H9 (cell line): ENCODE results near the gene RAB3B. TPM values are rescaled to one million over a fixed set of nuclear protein-coding genes. Genes with fewer than 3 reads are reported as not detected.

Experiments used
- DNase-seq: peaks from one replicate; pipeline ENCODE4 v3.0.0-alpha.2; 2017
- H2AFZ ChIP-seq: one replicate; pipeline ENCODE4 v1.6.1; 2013; ENCODE audit warnings: mild to moderate bottlenecking, low read length, control low read depth, moderate library complexity
- H2AK5ac ChIP-seq: 2 replicates; pipeline ENCODE4 v1.6.1; 2013; ENCODE audit warnings: low read length, control low read depth, mixed read lengths; ENCODE audit not compliant: insufficient read length
- H2BK120ac ChIP-seq: one replicate; pipeline ENCODE4 v1.6.1; 2013; ENCODE audit warnings: low read depth, mild to moderate bottlenecking, low read length, control low read depth, inconsistent platforms; ENCODE audit not compliant: poor library complexity, severe bottlenecking
- H2BK12ac ChIP-seq: 2 replicates; pipeline ENCODE4 v1.6.1; 2013; ENCODE audit warnings: low read length, control low read depth, mixed read lengths, low read depth; ENCODE audit not compliant: insufficient read length
- H2BK15ac ChIP-seq: 2 replicates; pipeline ENCODE4 v1.6.1; 2013; ENCODE audit warnings: low read depth, low read length, control low read depth
- H2BK20ac ChIP-seq: one replicate; pipeline ENCODE4 v1.6.1; 2013; ENCODE audit warnings: low read depth, mild to moderate bottlenecking, low read length, control low read depth, inconsistent platforms; ENCODE audit not compliant: poor library complexity, severe bottlenecking
- H2BK5ac ChIP-seq: 2 replicates; pipeline ENCODE4 v1.6.1; 2013; ENCODE audit warnings: low read length, control low read depth, mixed read lengths; ENCODE audit not compliant: insufficient read length
- H3K14ac ChIP-seq: 2 replicates; pipeline ENCODE4 v1.6.1; 2013; ENCODE audit warnings: low read length, control low read depth; ENCODE audit not compliant: insufficient read depth
- H3K18ac ChIP-seq: 2 replicates; pipeline ENCODE4 v1.6.1; 2013; ENCODE audit warnings: low read depth, mild to moderate bottlenecking, mixed read lengths, low read length, control low read depth; ENCODE audit not compliant: insufficient read length
- H3K23ac ChIP-seq: 2 replicates; pipeline ENCODE4 v1.6.1; 2013; ENCODE audit warnings: low read length, control low read depth, mixed read lengths, low read depth; ENCODE audit not compliant: insufficient read length
- H3K23me2 ChIP-seq: 2 replicates; pipeline ENCODE4 v1.6.1; 2013; ENCODE audit warnings: low read depth, mild to moderate bottlenecking, mixed read lengths, low read length, control low read depth; ENCODE audit not compliant: insufficient read length, poor library complexity, severe bottlenecking
- H3K27ac ChIP-seq: 2 replicates; pipeline ENCODE4 v1.5.1; 2013; ENCODE audit warnings: low read length, control low read depth, mixed read lengths, low read depth; ENCODE audit not compliant: insufficient read length
- H3K27me3 ChIP-seq: 2 replicates; pipeline ENCODE4 v1.6.1; 2013; ENCODE audit warnings: low read length, control low read depth, inconsistent platforms; ENCODE audit not compliant: insufficient read depth
- H3K4ac ChIP-seq: 2 replicates; pipeline ENCODE4 v1.6.1; 2013; ENCODE audit warnings: low read depth, mild to moderate bottlenecking, control low read depth, inconsistent platforms, low read length, moderate library complexity
- H3K4me1 ChIP-seq: 2 replicates; pipeline ENCODE4 v1.6.1; 2013; ENCODE audit warnings: low read length, control low read depth, inconsistent platforms; ENCODE audit not compliant: insufficient read depth
- H3K4me2 ChIP-seq: 2 replicates; pipeline ENCODE4 v1.6.1; 2013; ENCODE audit warnings: low read length, control low read depth, mixed read lengths; ENCODE audit not compliant: insufficient read length, insufficient read depth
- H3K56ac ChIP-seq: 2 replicates; pipeline ENCODE4 v1.6.1; 2013; ENCODE audit warnings: low read depth, mild to moderate bottlenecking, mixed read lengths, low read length, control low read depth; ENCODE audit not compliant: insufficient read length
- H3K79me1 ChIP-seq: 2 replicates; pipeline ENCODE4 v1.6.1; 2013; ENCODE audit warnings: low read depth, mild to moderate bottlenecking, moderate library complexity, low read length, control low read depth, inconsistent platforms; ENCODE audit not compliant: insufficient read depth, poor library complexity, severe bottlenecking
- H3K79me2 ChIP-seq: 2 replicates; pipeline ENCODE4 v1.6.1; 2013; ENCODE audit warnings: low read length, control low read depth, inconsistent platforms; ENCODE audit not compliant: insufficient read depth
- H3K9ac ChIP-seq: 2 replicates; pipeline ENCODE4 v1.6.1; 2013; ENCODE audit warnings: low read length, control low read depth, mixed read lengths; ENCODE audit not compliant: insufficient read length; ENCODE audit errors: extremely low read depth
- H3K9me3 ChIP-seq: one replicate; pipeline ENCODE4 v1.6.1; 2013; ENCODE audit warnings: low read depth, low read length, inconsistent platforms; ENCODE audit not compliant: control insufficient read depth
- H3T11ph ChIP-seq: one replicate; pipeline ENCODE4 v1.6.1; 2013; ENCODE audit warnings: mild to moderate bottlenecking, low read length, control low read depth, inconsistent platforms
- H4K20me1 ChIP-seq: one replicate; pipeline ENCODE4 v1.6.1; 2013; ENCODE audit not compliant: control insufficient read depth, insufficient read length, insufficient read depth
- H4K5ac ChIP-seq: 2 replicates; pipeline ENCODE4 v1.6.1; 2013; ENCODE audit warnings: low read depth, mild to moderate bottlenecking, mixed read lengths, low read length, control low read depth; ENCODE audit not compliant: insufficient read length
- H4K8ac ChIP-seq: replicated peaks from 2 replicates; pipeline ENCODE4 v1.6.1; 2013; ENCODE audit warnings: low read length, control low read depth, mixed read lengths, low read depth; ENCODE audit not compliant: insufficient read length
- H4K91ac ChIP-seq: 2 replicates; pipeline ENCODE4 v1.6.1; 2013; ENCODE audit warnings: low read depth, mild to moderate bottlenecking, moderate library complexity, mixed read lengths, low read length, control low read depth; ENCODE audit not compliant: insufficient read length
- H3K27ac Mint-ChIP-seq, 3 experiments: 2 replicates in 2 of 3; 3 replicates in 1 of 3; pipeline ENCODE4 v1.8.0; 2020 to 2021; ENCODE audit warnings: mixed read lengths in 3 of 3, mild to moderate bottlenecking in 1 of 3, moderate library complexity in 1 of 3
- H3K27me3 Mint-ChIP-seq: 2 replicates; pipeline ENCODE4 v1.8.0; 2021; ENCODE audit warnings: low read depth, mild to moderate bottlenecking, moderate library complexity, mixed read lengths
- H3K36me3 Mint-ChIP-seq, 3 experiments: 2 replicates in 2 of 3; 3 replicates in 1 of 3; pipeline ENCODE4 v1.8.0; 2020 to 2021; ENCODE audit warnings: low read depth in 3 of 3, mixed read lengths in 3 of 3; ENCODE audit not compliant: insufficient read depth in 1 of 3
- H3K4me1 Mint-ChIP-seq, 2 experiments: 2 replicates each; pipeline ENCODE4 v1.8.0; 2020; ENCODE audit warnings: mixed read lengths in 2 of 2
- H3K4me3 Mint-ChIP-seq, 2 experiments: 2 replicates in 1 of 2; 3 replicates in 1 of 2; pipeline ENCODE4 v1.8.0; 2020 to 2021; ENCODE audit warnings: mild to moderate bottlenecking in 2 of 2, mixed read lengths in 2 of 2, moderate library complexity in 1 of 2
- H3K9me3 Mint-ChIP-seq, 2 experiments: 2 replicates in 1 of 2; 3 replicates in 1 of 2; pipeline ENCODE4 v1.8.0; 2020; ENCODE audit warnings: mild to moderate bottlenecking in 2 of 2, mixed read lengths in 2 of 2, moderate library complexity in 1 of 2
- WGBS: extraction: QIAGEN DNeasy Blood & Tissue Kit; methylation state at CpG from one replicate; pipeline ENCODE4 v1.1.7; 2013; ENCODE audit warnings: missing lambda C conversion rate, low lambda C conversion rate, mixed read lengths; ENCODE audit not compliant: insufficient read length; ENCODE audit errors: extremely low coverage; 5-methylcytosine and 5-hydroxymethylcytosine counted together
- total RNA-seq: library from RNA; stranded (reverse); gene quantifications from 2 replicates; pipeline ENCODE4 v1.2.1, GENCODE V29; 2021
- TF ChIP-seq, protein P1 (sequence below): fragments of 200-600 bp; sonication (generic); conservative IDR thresholded peaks from 3 replicates; pipeline ENCODE4 v1.8.0; 2021; ENCODE audit warnings: antibody characterized with exemption, mild to moderate bottlenecking

The RAB3B gene
- total RNA-seq, 1 experiment from 2014 or later = 30.6 TPM

DNA sequence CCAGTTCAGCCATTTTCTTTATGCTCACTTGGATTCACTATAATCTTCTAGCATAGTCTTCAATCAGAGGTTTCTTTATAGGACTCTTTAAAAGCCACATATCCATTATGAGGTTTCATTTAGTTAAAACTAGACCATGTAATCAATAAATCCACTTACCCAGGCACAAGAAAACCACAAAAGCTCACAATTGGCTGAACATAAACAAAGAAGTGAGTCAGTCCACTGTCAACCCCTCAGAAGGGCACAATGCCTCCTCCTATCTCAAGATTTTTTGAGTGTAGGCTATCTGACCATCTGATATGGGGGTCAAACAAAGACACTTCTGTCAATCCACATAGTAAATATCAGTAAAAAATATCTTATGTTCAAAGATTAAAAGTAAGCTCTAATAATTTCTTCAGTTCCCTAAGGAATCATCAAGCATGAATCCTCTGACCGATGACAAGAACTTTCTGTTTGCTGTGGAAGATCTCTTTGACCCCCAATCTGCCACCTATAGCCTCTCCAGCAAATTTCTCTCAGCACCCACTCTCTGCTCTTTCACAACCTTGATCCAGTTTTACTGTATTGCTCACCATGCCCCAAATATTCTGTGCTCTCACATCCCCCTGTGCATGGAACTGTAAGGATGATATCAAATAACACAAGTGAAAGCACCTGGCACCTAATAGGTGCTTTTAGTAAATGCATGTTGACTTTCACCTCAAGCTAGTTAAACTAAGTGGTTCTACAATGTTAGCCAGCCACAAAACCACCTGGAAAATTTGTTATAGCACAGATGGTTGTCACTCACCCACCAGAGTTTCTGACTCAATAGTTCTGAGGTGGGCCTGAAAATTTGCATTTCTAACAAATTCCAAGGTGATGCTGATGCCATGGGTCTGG is 16.7 kb downstream of the RAB3B start:
- no peak overlapping the region for H4K8ac ChIP-seq
- H3K27ac Mint-ChIP-seq = no peak overlapping the region
- H2BK120ac ChIP-seq = no peak overlapping the region
- no peak overlapping the region for H2AFZ ChIP-seq
- H3K4me2 ChIP-seq = no peak overlapping the region
- no peaks in the 10 kb centered on the region for H3K9me3 ChIP-seq
- H3K23ac ChIP-seq = no peak overlapping the region
- TF ChIP-seq, protein P1, sequence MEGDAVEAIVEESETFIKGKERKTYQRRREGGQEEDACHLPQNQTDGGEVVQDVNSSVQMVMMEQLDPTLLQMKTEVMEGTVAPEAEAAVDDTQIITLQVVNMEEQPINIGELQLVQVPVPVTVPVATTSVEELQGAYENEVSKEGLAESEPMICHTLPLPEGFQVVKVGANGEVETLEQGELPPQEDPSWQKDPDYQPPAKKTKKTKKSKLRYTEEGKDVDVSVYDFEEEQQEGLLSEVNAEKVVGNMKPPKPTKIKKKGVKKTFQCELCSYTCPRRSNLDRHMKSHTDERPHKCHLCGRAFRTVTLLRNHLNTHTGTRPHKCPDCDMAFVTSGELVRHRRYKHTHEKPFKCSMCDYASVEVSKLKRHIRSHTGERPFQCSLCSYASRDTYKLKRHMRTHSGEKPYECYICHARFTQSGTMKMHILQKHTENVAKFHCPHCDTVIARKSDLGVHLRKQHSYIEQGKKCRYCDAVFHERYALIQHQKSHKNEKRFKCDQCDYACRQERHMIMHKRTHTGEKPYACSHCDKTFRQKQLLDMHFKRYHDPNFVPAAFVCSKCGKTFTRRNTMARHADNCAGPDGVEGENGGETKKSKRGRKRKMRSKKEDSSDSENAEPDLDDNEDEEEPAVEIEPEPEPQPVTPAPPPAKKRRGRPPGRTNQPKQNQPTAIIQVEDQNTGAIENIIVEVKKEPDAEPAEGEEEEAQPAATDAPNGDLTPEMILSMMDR = no peak
- H4K5ac ChIP-seq = no peak overlapping the region
- no CpG with 5 or more reads among the region's 1 CpG for WGBS
- H3K4me1 Mint-ChIP-seq = no peaks in the 10 kb centered on the region
- no peaks in the 10 kb centered on the region for H3K27me3 ChIP-seq
- H3K79me2 ChIP-seq = no peaks in the 10 kb centered on the region
- H3K4me1 ChIP-seq = no peaks in the 10 kb centered on the region
- no peaks in the 10 kb centered on the region for H3K9me3 Mint-ChIP-seq
- no peak for DNase-seq
- H3K79me1 ChIP-seq = no peaks in the 10 kb centered on the region
- H3K14ac ChIP-seq = no peak overlapping the region
- H3K18ac ChIP-seq = no peak overlapping the region
- H3K27ac ChIP-seq = no peak overlapping the region
- no peaks in the 10 kb centered on the region for H3K27me3 Mint-ChIP-seq
- H2BK15ac ChIP-seq = no peak overlapping the region
- no peak overlapping the region for H3K4ac ChIP-seq
- H3T11ph ChIP-seq = no peak overlapping the region
- no peaks in the 10 kb centered on the region for H4K20me1 ChIP-seq
- no peak overlapping the region for H3K9ac ChIP-seq
- no peak overlapping the region for H2BK12ac ChIP-seq
- no peak overlapping the region for H3K56ac ChIP-seq
- H2AK5ac ChIP-seq = no peak overlapping the region
- no peak overlapping the region for H2BK5ac ChIP-seq
- H3K36me3 Mint-ChIP-seq = peaks cover 18 to 71% (median 71%) of the 10 kb centered on the region in 3 experiments
- H3K4me3 Mint-ChIP-seq = no peak overlapping the region
- no peak overlapping the region for H4K91ac ChIP-seq
- no peak overlapping the region for H2BK20ac ChIP-seq
- no peaks in the 10 kb centered on the region for H3K23me2 ChIP-seq
